Measurements from ENCODE around the gene CNP. TPM values are rescaled to one million over a fixed set of nuclear protein-coding genes. Genes with fewer than 3 reads are reported as not detected.

The CNP gene
- total and polyA plus RNA-seq, 3 donors from 2014 or later = 40.8 to 89.7 (median 74.3) TPM

GRCh38 chr17:41941168-41941567 lies 25.4 kb upstream of the CNP start:
- DNase-seq = no peak
- no peaks in the 10 kb centered on the region for H3K4me1 ChIP-seq
- H3K27me3 ChIP-seq = no peaks in the 10 kb centered on the region
- H3K4me3 ChIP-seq = no peak overlapping the region
- H3K9me3 ChIP-seq = no peaks in the 10 kb centered on the region
- 98 to 100% methylated on average over 5 of the region's 5 CpGs for WGBS, 2 donors
- no peak overlapping the region for H3K27ac ChIP-seq
- TF ChIP-seq CTCF (IDR thresholded peaks at IDR 0.05) (no peak), POLR2A (IDR thresholded peaks at IDR 0.05) (no peak)
- no peaks in the 10 kb centered on the region for H3K36me3 ChIP-seq (ENCODE audit: low read depth, missing control alignments)
- intact Hi-C loops (cut with DNase I; ENCODE audit: low total_unique reads) = no loop called here

- Histone ChIP-seq H3K27me3 (no peaks in the 10 kb centered on the region), H3K36me3 (ENCODE audit: low read depth, missing control alignments) (no peaks in the 10 kb centered on the region), H3K4me3 (no peak overlapping the region), H3K9me3 (no peaks in the 10 kb centered on the region), H3K4me1 (no peaks in the 10 kb centered on the region), H3K27ac (no peak overlapping the region)
- intact Hi-C loops (cut with DNase I; ENCODE audit: low total_unique reads) = no loop called here
- WGBS, 2 donors = 91 to 92% methylated on average over 8 of the region's 8 CpGs
- no peak for TF ChIP-seq POLR2A (IDR thresholded peaks at IDR 0.05)
- no peak for TF ChIP-seq CTCF (IDR thresholded peaks at IDR 0.05)
- no peak for DNase-seq
These were observed 23.8 kb upstream of the CNP start for GRCh38 chr17:41942626-41943373.

GRCh38 chr17:41943492-41943891 lies 23.1 kb upstream of the CNP start:
- 88 to 89% methylated on average over 3 of the region's 3 CpGs for WGBS, 2 donors
- no peak overlapping the region for H3K27ac ChIP-seq
- DNase-seq = no peak
- no peaks in the 10 kb centered on the region for H3K27me3 ChIP-seq
- no peaks in the 10 kb centered on the region for H3K9me3 ChIP-seq
- H3K36me3 ChIP-seq (ENCODE audit: low read depth, missing control alignments) = no peaks in the 10 kb centered on the region
- no peak overlapping the region for H3K4me3 ChIP-seq
- no peaks in the 10 kb centered on the region for H3K4me1 ChIP-seq
- TF ChIP-seq CTCF (IDR thresholded peaks at IDR 0.05) (no peak), POLR2A (IDR thresholded peaks at IDR 0.05) (no peak)
- intact Hi-C loops (cut with DNase I; ENCODE audit: low total_unique reads) = no loop called here

GRCh38 chr17:41944943-41945342 lies 21.7 kb upstream of the CNP start:
- Histone ChIP-seq H3K9me3 (no peaks in the 10 kb centered on the region), H3K27ac (no peak overlapping the region), H3K27me3 (no peaks in the 10 kb centered on the region), H3K4me1 (no peaks in the 10 kb centered on the region), H3K36me3 (ENCODE audit: low read depth, missing control alignments) (no peaks in the 10 kb centered on the region), H3K4me3 (no peak overlapping the region)
- no peak for DNase-seq
- TF ChIP-seq POLR2A (IDR thresholded peaks at IDR 0.05) (no peak), CTCF (IDR thresholded peaks at IDR 0.05) (no peak)
- 73 to 85% methylated on average over 3 of the region's 3 CpGs for WGBS, 2 donors
- intact Hi-C loops (cut with DNase I; ENCODE audit: low total_unique reads) = no loop called here
